T-helper 2 cell treated with Interferon-gamma antibody and Interleukin-4, amounts not matched to agents 5 μg/mL and 100 μg/mL, for 36 hours (primary cell): ENCODE data around the gene TRAF3IP1.
A peak's percentile ranks its signal among the peaks of the same experiment; 100 is the strongest.

ENCODE experiments used
- DNase-seq: peaks from one replicate; pipeline ENCODE4 v3.0.0; 2021; ENCODE audit warnings: low spot score
- H3K27ac Mint-ChIP-seq: one replicate; pipeline ENCODE4 v1.8.0; 2021; ENCODE audit warnings: mild to moderate bottlenecking, mixed read lengths
- H3K27me3 Mint-ChIP-seq: one replicate; pipeline ENCODE4 v1.8.0; 2021; ENCODE audit warnings: low read depth, mixed read lengths
- H3K36me3 Mint-ChIP-seq: one replicate; pipeline ENCODE4 v1.8.0; 2021; ENCODE audit warnings: low read depth, mixed read lengths
- H3K4me1 Mint-ChIP-seq: one replicate; pipeline ENCODE4 v1.8.0; 2021; ENCODE audit warnings: low read depth, mixed read lengths
- H3K4me3 Mint-ChIP-seq: one replicate; pipeline ENCODE4 v1.8.0; 2022; ENCODE audit warnings: mild to moderate bottlenecking, moderate library complexity, mixed read lengths
- H3K9me3 Mint-ChIP-seq: one replicate; pipeline ENCODE4 v1.8.0; 2021; ENCODE audit warnings: mixed read lengths

Gene TRAF3IP1

GRCh38 chr2:238426568-238427434 lies 106.5 kb downstream of the TRAF3IP1 start, which contains the start of gene ASB1:
Gene ASB1 (plus strand): TSS chr2:238426927. CDS start chr2:238427071, 144 bp downstream.
- H3K36me3 Mint-ChIP-seq, result peaks cover 29% of the 10 kb centered on the region
- no peaks in the 10 kb centered on the region for H3K27me3 Mint-ChIP-seq
- H3K27ac Mint-ChIP-seq, result peak within 1 kb of the TSS; percentile 91
- peaks cover 24% of the 10 kb centered on the region for H3K4me1 Mint-ChIP-seq
- DNase-seq, result peak; percentile 82
- peak within 1 kb of the TSS; percentile 91 for H3K4me3 Mint-ChIP-seq
- peaks cover 7% of the 10 kb centered on the region for H3K9me3 Mint-ChIP-seq

GRCh38 chr2:238427435-238428162 lies 107.3 kb downstream of the TRAF3IP1 start:
- no peak for DNase-seq
- Mint-ChIP-seq H3K4me1 (peaks cover 24% of the 10 kb centered on the region), H3K36me3 (peaks cover 31% of the 10 kb centered on the region)

GRCh38 chr2:238428866-238429265 lies 108.5 kb downstream of the TRAF3IP1 start:
- H3K27me3 Mint-ChIP-seq, result no peaks in the 10 kb centered on the region
- DNase-seq, result no peak
- H3K9me3 Mint-ChIP-seq, result peaks cover 7% of the 10 kb centered on the region
- peaks cover 39% of the 10 kb centered on the region for H3K36me3 Mint-ChIP-seq
- no peak overlapping the region for H3K27ac Mint-ChIP-seq
- H3K4me1 Mint-ChIP-seq, result peaks cover 26% of the 10 kb centered on the region
- H3K4me3 Mint-ChIP-seq, result peak overlapping the region; percentile 46

More at GRCh38 chr2:238427435-238428162, 107.3 kb downstream of the TRAF3IP1 start:
- peak overlapping the region; percentile 88 for H3K27ac Mint-ChIP-seq
- peak overlapping the region; percentile 91 for H3K4me3 Mint-ChIP-seq
- H3K9me3 Mint-ChIP-seq, result peaks cover 7% of the 10 kb centered on the region
- H3K27me3 Mint-ChIP-seq, result no peaks in the 10 kb centered on the region

GRCh38 chr2:238430781-238431180 lies 110.5 kb downstream of the TRAF3IP1 start:
- Mint-ChIP-seq H3K9me3 (peaks cover 7% of the 10 kb centered on the region), H3K27me3 (no peaks in the 10 kb centered on the region), H3K27ac (no peak overlapping the region), H3K4me1 (peaks cover 23% of the 10 kb centered on the region), H3K4me3 (no peak overlapping the region), H3K36me3 (peaks cover 48% of the 10 kb centered on the region)
- DNase-seq, result no peak

GRCh38 chr2:238431456-238431855 lies 111.1 kb downstream of the TRAF3IP1 start:
- peaks cover 21% of the 10 kb centered on the region for H3K4me1 Mint-ChIP-seq

GRCh38 chr2:238433300-238433915 lies 113.1 kb downstream of the TRAF3IP1 start:
- Mint-ChIP-seq H3K27me3 (no peaks in the 10 kb centered on the region), H3K36me3 (peaks cover 59% of the 10 kb centered on the region), H3K9me3 (peaks cover 7% of the 10 kb centered on the region), H3K4me1 (peaks cover 17% of the 10 kb centered on the region), H3K27ac (no peak overlapping the region), H3K4me3 (no peak overlapping the region)
- no peak for DNase-seq

More at GRCh38 chr2:238431456-238431855, 111.1 kb downstream of the TRAF3IP1 start:
- Mint-ChIP-seq H3K27ac (no peak overlapping the region), H3K4me3 (no peak overlapping the region), H3K27me3 (no peaks in the 10 kb centered on the region), H3K36me3 (peaks cover 53% of the 10 kb centered on the region), H3K9me3 (peaks cover 7% of the 10 kb centered on the region)
- DNase-seq, result no peak

- Mint-ChIP-seq H3K27ac (no peak overlapping the region), H3K4me1 (peaks cover 19% of the 10 kb centered on the region), H3K36me3 (peaks cover 63% of the 10 kb centered on the region), H3K27me3 (no peaks in the 10 kb centered on the region), H3K4me3 (no peak overlapping the region), H3K9me3 (peaks cover 7% of the 10 kb centered on the region)
- DNase-seq, result no peak
These were observed 113.9 kb downstream of the TRAF3IP1 start for GRCh38 chr2:238433941-238434845.

- DNase-seq, result no peak
- Mint-ChIP-seq H3K4me3 (no peak overlapping the region), H3K36me3 (peaks cover 59% of the 10 kb centered on the region), H3K27ac (no peak overlapping the region), H3K27me3 (no peaks in the 10 kb centered on the region), H3K9me3 (peaks cover 5% of the 10 kb centered on the region), H3K4me1 (peaks cover 18% of the 10 kb centered on the region)
These were observed 114.8 kb downstream of the TRAF3IP1 start for GRCh38 chr2:238434846-238435751.

- no peak overlapping the region for H3K27ac Mint-ChIP-seq
- DNase-seq, result no peak
- H3K9me3 Mint-ChIP-seq, result no peaks in the 10 kb centered on the region
- peaks cover 20% of the 10 kb centered on the region for H3K4me1 Mint-ChIP-seq
- H3K4me3 Mint-ChIP-seq, result no peak overlapping the region
- H3K27me3 Mint-ChIP-seq, result no peaks in the 10 kb centered on the region
- peaks cover 57% of the 10 kb centered on the region for H3K36me3 Mint-ChIP-seq
These were observed 115.4 kb downstream of the TRAF3IP1 start for GRCh38 chr2:238435752-238436096.

- H3K27me3 Mint-ChIP-seq, result no peaks in the 10 kb centered on the region
- peak; percentile 71 for DNase-seq
- peaks cover 19% of the 10 kb centered on the region for H3K4me1 Mint-ChIP-seq
- H3K4me3 Mint-ChIP-seq, result peak overlapping the region; percentile 3
- H3K9me3 Mint-ChIP-seq, result no peaks in the 10 kb centered on the region
- H3K36me3 Mint-ChIP-seq, result peaks cover 50% of the 10 kb centered on the region
- no peak overlapping the region for H3K27ac Mint-ChIP-seq
These were observed 118.8 kb downstream of the TRAF3IP1 start for GRCh38 chr2:238438856-238439849.

- Mint-ChIP-seq H3K4me3 (no peak overlapping the region), H3K27me3 (no peaks in the 10 kb centered on the region), H3K36me3 (peaks cover 53% of the 10 kb centered on the region), H3K4me1 (peaks cover 19% of the 10 kb centered on the region), H3K27ac (no peak overlapping the region), H3K9me3 (no peaks in the 10 kb centered on the region)
- no peak for DNase-seq
These were observed 119.6 kb downstream of the TRAF3IP1 start for GRCh38 chr2:238439917-238440316.
